ENCODE results near the gene GABARAP.
A peak's percentile ranks its signal among the peaks of the same experiment; 100 is the strongest.

DNA sequence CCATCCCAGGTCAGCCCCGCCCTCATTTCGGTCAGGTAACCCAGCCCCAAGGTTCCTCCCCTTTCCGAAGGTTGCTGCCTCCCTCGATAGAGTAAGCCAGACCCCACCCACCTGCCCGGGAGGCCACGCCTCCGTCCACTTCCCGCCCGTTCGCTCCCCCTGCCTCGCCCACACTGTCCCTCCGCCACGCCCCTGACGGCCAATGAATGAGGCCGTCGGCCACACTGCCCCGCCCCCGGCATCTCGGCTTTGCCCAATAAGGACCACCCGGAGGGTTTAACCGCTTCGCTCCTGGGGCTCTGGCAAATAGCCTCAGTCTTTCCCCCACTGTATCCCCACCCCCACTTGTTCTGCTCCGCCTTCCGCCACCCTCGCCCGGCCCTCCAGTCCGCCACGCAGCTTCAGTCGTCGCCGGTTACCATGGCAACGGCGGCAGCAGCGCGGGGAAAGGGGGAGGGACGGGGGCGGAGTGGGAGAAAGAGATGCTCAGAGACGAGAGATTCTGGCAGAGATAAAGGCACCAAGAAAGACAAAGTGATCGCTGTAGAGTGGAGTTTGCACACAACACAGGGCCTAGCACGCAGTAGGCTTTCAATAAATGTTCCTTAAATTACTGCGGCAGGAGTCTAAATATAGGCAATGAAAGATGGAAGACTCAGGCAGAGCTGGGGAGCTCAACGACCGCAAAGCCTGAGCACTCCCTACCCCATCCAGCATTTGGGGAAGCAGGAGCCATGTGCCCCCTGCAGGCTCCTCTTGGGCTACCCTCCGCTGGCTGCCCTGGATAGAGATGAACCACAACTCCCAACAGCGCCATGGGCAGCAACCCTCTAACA is 27.7 kb downstream of the GABARAP start:
- TF ChIP-seq TAF1 (IDR thresholded peaks at IDR 0.05; ENCODE audit: borderline replicate concordance, low read depth, low read length) (no peak), EP300 (IDR thresholded peaks at IDR 0.05; ENCODE audit: borderline replicate concordance in 1 of 2, low read depth in 1 of 2, low read length in 1 of 2) (no peak; a peak in 1 of 4 replicates), CHD2 (IDR thresholded peaks at IDR 0.05; ENCODE audit: low read length, partially characterized antibody) (peak; percentile 61), ELF1 (IDR thresholded peaks at IDR 0.05) (0 out of 2 replicates have a peak, but pooled peaks have one; percentile 15), POLR2AphosphoS5 (IDR thresholded peaks at IDR 0.05; ENCODE audit: low read depth, low read length) (no peak), RFX5 (IDR thresholded peaks at IDR 0.05; ENCODE audit: low read length) (peak; percentile 97), FOXJ3 (CRISPR knock-in tag; IDR thresholded peaks at IDR 0.05) (no peak)
- TF ChIP-seq, protein P1, sequence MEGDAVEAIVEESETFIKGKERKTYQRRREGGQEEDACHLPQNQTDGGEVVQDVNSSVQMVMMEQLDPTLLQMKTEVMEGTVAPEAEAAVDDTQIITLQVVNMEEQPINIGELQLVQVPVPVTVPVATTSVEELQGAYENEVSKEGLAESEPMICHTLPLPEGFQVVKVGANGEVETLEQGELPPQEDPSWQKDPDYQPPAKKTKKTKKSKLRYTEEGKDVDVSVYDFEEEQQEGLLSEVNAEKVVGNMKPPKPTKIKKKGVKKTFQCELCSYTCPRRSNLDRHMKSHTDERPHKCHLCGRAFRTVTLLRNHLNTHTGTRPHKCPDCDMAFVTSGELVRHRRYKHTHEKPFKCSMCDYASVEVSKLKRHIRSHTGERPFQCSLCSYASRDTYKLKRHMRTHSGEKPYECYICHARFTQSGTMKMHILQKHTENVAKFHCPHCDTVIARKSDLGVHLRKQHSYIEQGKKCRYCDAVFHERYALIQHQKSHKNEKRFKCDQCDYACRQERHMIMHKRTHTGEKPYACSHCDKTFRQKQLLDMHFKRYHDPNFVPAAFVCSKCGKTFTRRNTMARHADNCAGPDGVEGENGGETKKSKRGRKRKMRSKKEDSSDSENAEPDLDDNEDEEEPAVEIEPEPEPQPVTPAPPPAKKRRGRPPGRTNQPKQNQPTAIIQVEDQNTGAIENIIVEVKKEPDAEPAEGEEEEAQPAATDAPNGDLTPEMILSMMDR (IDR thresholded peaks at IDR 0.05) = peak; percentile 64
- TF ChIP-seq, protein P2, sequence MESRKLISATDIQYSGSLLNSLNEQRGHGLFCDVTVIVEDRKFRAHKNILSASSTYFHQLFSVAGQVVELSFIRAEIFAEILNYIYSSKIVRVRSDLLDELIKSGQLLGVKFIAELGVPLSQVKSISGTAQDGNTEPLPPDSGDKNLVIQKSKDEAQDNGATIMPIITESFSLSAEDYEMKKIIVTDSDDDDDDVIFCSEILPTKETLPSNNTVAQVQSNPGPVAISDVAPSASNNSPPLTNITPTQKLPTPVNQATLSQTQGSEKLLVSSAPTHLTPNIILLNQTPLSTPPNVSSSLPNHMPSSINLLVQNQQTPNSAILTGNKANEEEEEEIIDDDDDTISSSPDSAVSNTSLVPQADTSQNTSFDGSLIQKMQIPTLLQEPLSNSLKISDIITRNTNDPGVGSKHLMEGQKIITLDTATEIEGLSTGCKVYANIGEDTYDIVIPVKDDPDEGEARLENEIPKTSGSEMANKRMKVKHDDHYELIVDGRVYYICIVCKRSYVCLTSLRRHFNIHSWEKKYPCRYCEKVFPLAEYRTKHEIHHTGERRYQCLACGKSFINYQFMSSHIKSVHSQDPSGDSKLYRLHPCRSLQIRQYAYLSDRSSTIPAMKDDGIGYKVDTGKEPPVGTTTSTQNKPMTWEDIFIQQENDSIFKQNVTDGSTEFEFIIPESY (IDR thresholded peaks at IDR 0.05; ENCODE audit: borderline replicate concordance, low read depth) = no peak
